CD14-positive monocyte (primary cell): ENCODE results near the gene RYR2. TPM values are rescaled to one million over a fixed set of nuclear protein-coding genes. Genes with fewer than 3 reads are reported as not detected.

ENCODE experiments used
- DNase-seq, 3 donors: peaks; one replicate each; pipeline ENCODE4 v3.0.0-alpha.2; 2011 to 2022
- H2AFZ ChIP-seq: 2 replicates; pipeline ENCODE4 v1.6.0; 2012; ENCODE audit warnings: mild to moderate bottlenecking, low read depth, low read length, inconsistent platforms; ENCODE audit not compliant: insufficient read depth, poor library complexity, severe bottlenecking
- H3K27ac ChIP-seq, 2 donors: 1 replicate in 1 of 2; 2 replicates in 1 of 2; pipeline ENCODE4 v1.5.1; 2012 to 2013; ENCODE audit warnings: low read length in 2 of 2, control low read depth in 1 of 2, inconsistent platforms in 1 of 2, low read depth in 1 of 2, mild to moderate bottlenecking in 1 of 2
- H3K27me3 ChIP-seq, 2 donors: one replicate each; pipeline versions ENCODE4 v1.6.0 to v1.6.1; 2011 to 2013; ENCODE audit warnings: low read length in 2 of 2; ENCODE audit not compliant: control insufficient read depth in 2 of 2, insufficient read depth in 2 of 2
- H3K36me3 ChIP-seq, 2 donors: replicated peaks in 1 of 2; 1 replicate in 1 of 2; 2 replicates in 1 of 2; pipeline versions ENCODE4 v1.5.1 to v1.6.1; 2012 to 2013; ENCODE audit warnings: low read length in 2 of 2, control low read depth in 1 of 2, inconsistent platforms in 1 of 2, mild to moderate bottlenecking in 1 of 2; ENCODE audit not compliant: insufficient read depth in 2 of 2, control insufficient read depth in 1 of 2
- H3K4me1 ChIP-seq, 2 donors: 1 replicate in 1 of 2; 2 replicates in 1 of 2; pipeline versions ENCODE4 v1.5.1 to v1.6.1; 2012 to 2013; ENCODE audit warnings: low read length in 2 of 2, control low read depth in 1 of 2, inconsistent platforms in 1 of 2, mild to moderate bottlenecking in 1 of 2, moderate library complexity in 1 of 2; ENCODE audit not compliant: insufficient read depth in 2 of 2, control insufficient read depth in 1 of 2
- H3K4me2 ChIP-seq: replicated peaks from 2 replicates; pipeline ENCODE3; 2012; ENCODE audit warnings: low read length, moderate library complexity, mild to moderate bottlenecking; ENCODE audit not compliant: poor library complexity, severe bottlenecking; ENCODE audit errors: extremely low read depth
- H3K4me3 ChIP-seq, 3 experiments: fragments of 200-600 bp in 1 of 3; sonication (generic) in 1 of 3; replicated peaks in 1 of 3; 1 replicate in 2 of 3; 2 replicates in 1 of 3; pipeline ENCODE4 v1.5.1; 2011 to 2013; ENCODE audit warnings: low read length in 3 of 3, mild to moderate bottlenecking in 3 of 3, control low read depth in 2 of 3, low read depth in 2 of 3, inconsistent platforms in 1 of 3, moderate library complexity in 1 of 3
- H3K79me2 ChIP-seq: 2 replicates; pipeline ENCODE4 v1.6.0; 2012; ENCODE audit warnings: mild to moderate bottlenecking, control low read depth, inconsistent platforms, low read length, moderate library complexity; ENCODE audit not compliant: insufficient read depth
- H3K9ac ChIP-seq: 2 replicates; pipeline ENCODE4 v1.6.0; 2017; ENCODE audit warnings: low read length, mild to moderate bottlenecking; ENCODE audit not compliant: insufficient read depth, poor library complexity, severe bottlenecking
- H3K9me3 ChIP-seq, 2 donors: replicated peaks in 1 of 2; 1 replicate in 1 of 2; 2 replicates in 1 of 2; pipeline versions ENCODE4 v1.5.1 to v1.6.1; 2012 to 2013; ENCODE audit warnings: low read length in 2 of 2, control low read depth in 1 of 2; ENCODE audit not compliant: control insufficient read depth in 1 of 2, insufficient read depth in 1 of 2
- H4K20me1 ChIP-seq: 2 replicates; pipeline ENCODE4 v1.6.0; 2012; ENCODE audit warnings: mild to moderate bottlenecking, low read length, control low read depth, moderate library complexity; ENCODE audit not compliant: insufficient read depth
- H3K27ac Mint-ChIP-seq, 7 donors: one replicate each; pipeline ENCODE4 v1.8.0; 2020; ENCODE audit warnings: mild to moderate bottlenecking in 7 of 7, mixed read lengths in 7 of 7, moderate library complexity in 6 of 7, inconsistent platforms in 2 of 7
- H3K27me3 Mint-ChIP-seq, 3 donors: one replicate each; pipeline ENCODE4 v1.8.0; 2021 to 2022; ENCODE audit warnings: low read depth in 3 of 3, mild to moderate bottlenecking in 3 of 3, mixed read lengths in 3 of 3, moderate library complexity in 3 of 3, inconsistent platforms in 1 of 3
- H3K36me3 Mint-ChIP-seq, 2 donors: one replicate each; pipeline ENCODE4 v1.8.0; 2020; ENCODE audit warnings: mixed read lengths in 2 of 2, inconsistent platforms in 1 of 2, mild to moderate bottlenecking in 1 of 2
- H3K4me1 Mint-ChIP-seq: one replicate; pipeline ENCODE4 v1.8.0; 2020; ENCODE audit warnings: mild to moderate bottlenecking, mixed read lengths
- H3K4me3 Mint-ChIP-seq, 2 donors: one replicate each; pipeline ENCODE4 v1.8.0; 2020; ENCODE audit warnings: mild to moderate bottlenecking in 2 of 2, mixed read lengths in 2 of 2, moderate library complexity in 1 of 2
- H3K9me3 Mint-ChIP-seq, 7 donors: one replicate each; pipeline ENCODE4 v1.8.0; 2020 to 2022; ENCODE audit warnings: mixed read lengths in 7 of 7, mild to moderate bottlenecking in 6 of 7, moderate library complexity in 6 of 7, inconsistent platforms in 2 of 7
- CTCF ChIP-seq: fragments of 200-600 bp; IDR thresholded peaks from one replicate; pipeline ENCODE4 v1.8.0; 2022; ENCODE audit warnings: antibody characterized with exemption, mild to moderate bottlenecking
- WGBS: methylation state at CpG from one replicate; pipeline ENCODE4 v1.1.5; 2013; ENCODE audit warnings: missing lambda C conversion rate; ENCODE audit not compliant: insufficient coverage; 5-methylcytosine and 5-hydroxymethylcytosine counted together
- intact Hi-C, 2 donors: fragments of 100-400 bp; cut with micrococcal nuclease; formaldehyde crosslinking; loops; one replicate each; pipeline versions ENCODE4 v1.15.0 to v1.15.1; 2023
- polyA plus RNA-seq, 3 donors: library from polyadenylated mRNA; depleted of rRNA in 1 of 3; unstranded in 2 of 3; stranded (reverse) in 1 of 3; fragments of 300-500 nt in 2 of 3; fragments of >200 nt in 1 of 3; fragmentation: Illumina TruSeq in 2 of 3; gene quantifications; 1 replicate in 2 of 3; 2 replicates in 1 of 3; pipeline ENCODE4 v1.2.3, GENCODE V29; 2012 to 2021

The RYR2 gene
- polyA plus RNA-seq, 3 donors: not detected

- Histone ChIP-seq H3K79me2 (no peaks in the 10 kb centered on the region), H4K20me1 (no peaks in the 10 kb centered on the region), H3K9ac (no peak overlapping the region), H3K4me2 (no peak overlapping the region), H3K27me3 (no peaks in the 10 kb centered on the region), H3K27ac (no peak overlapping the region), H3K36me3 (no peaks in the 10 kb centered on the region), H3K4me1 (no peaks in the 10 kb centered on the region), H3K4me3 (no peak overlapping the region), H2AFZ (no peak overlapping the region), H3K9me3 (peaks cover 3 to 9% of the 10 kb centered on the region in 2 donors)
- H3K27me3 Mint-ChIP-seq: peaks cover 0 to 2% (median 0%) of the 10 kb centered on the region in 3 donors
- intact Hi-C loops: no loop called here
- peaks cover 0 to 8% (median 5%) of the 10 kb centered on the region in 7 donors for H3K9me3 Mint-ChIP-seq
- H3K36me3 Mint-ChIP-seq: no peaks in the 10 kb centered on the region
- DNase-seq: no peak
- no peak for TF ChIP-seq CTCF
- H3K4me1 Mint-ChIP-seq: no peaks in the 10 kb centered on the region
- H3K4me3 Mint-ChIP-seq: no peak overlapping the region
- H3K27ac Mint-ChIP-seq: no peak overlapping the region
These were observed 608.8 kb downstream of the RYR2 start for GRCh38 chr1:237650809-237651208.

DNA sequence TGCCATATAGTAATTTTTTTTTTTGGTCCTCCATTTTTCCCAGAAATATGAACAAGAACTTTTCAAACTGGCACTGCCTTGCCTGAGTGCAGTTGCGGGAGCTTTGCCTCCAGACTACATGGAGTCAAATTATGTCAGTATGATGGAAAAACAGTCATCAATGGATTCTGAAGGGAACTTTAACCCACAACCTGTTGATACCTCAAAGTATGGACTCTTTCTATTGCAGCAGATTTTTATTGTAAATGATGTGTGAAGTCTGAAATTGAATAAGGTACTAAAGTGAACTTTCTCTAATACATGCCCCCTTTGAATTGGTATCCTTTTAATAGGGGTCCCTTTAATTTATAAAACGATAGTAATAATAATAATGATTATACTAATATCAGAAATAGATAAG is 613.8 kb downstream of the RYR2 start:
- no peaks in the 10 kb centered on the region for H4K20me1 ChIP-seq
- no peaks in the 10 kb centered on the region for H3K36me3 ChIP-seq
- H3K27ac ChIP-seq: no peak overlapping the region
- H3K79me2 ChIP-seq: no peaks in the 10 kb centered on the region
- H3K9ac ChIP-seq: no peak overlapping the region
- H3K4me1 ChIP-seq: no peaks in the 10 kb centered on the region
- WGBS: no CpG with 5 or more reads among the region's 2 CpGs
- H3K4me2 ChIP-seq: no peak overlapping the region
- Mint-ChIP-seq H3K27ac (no peak overlapping the region), H3K4me1 (no peaks in the 10 kb centered on the region), H3K27me3 (no peaks in the 10 kb centered on the region), H3K9me3 (peaks cover 0 to 7% (median 1%) of the 10 kb centered on the region in 7 donors), H3K4me3 (no peak overlapping the region), H3K36me3 (no peaks in the 10 kb centered on the region)
- TF ChIP-seq CTCF: no peak
- intact Hi-C loops: no loop called here
- no peak for DNase-seq
- no peak overlapping the region for H3K4me3 ChIP-seq
- H2AFZ ChIP-seq: no peak overlapping the region
- no peaks in the 10 kb centered on the region for H3K9me3 ChIP-seq
- no peaks in the 10 kb centered on the region for H3K27me3 ChIP-seq
